Raji (cell line): Measurements from ENCODE around the gene SMG5.
A peak's percentile ranks its signal among the peaks of the same experiment; 100 is the strongest.

Experiments used
- POLR2A ChIP-seq: IDR thresholded peaks from 2 replicates; pipeline ENCODE4 v1.6.1; 2011; ENCODE audit warnings: low read depth, low read length, control low read depth; ENCODE audit not compliant: insufficient read depth

SMG5 gene

GRCh38 chr1:156285437-156285836, 2.8 kb upstream of the SMG5 start:
- no peak for TF ChIP-seq POLR2A

DNA sequence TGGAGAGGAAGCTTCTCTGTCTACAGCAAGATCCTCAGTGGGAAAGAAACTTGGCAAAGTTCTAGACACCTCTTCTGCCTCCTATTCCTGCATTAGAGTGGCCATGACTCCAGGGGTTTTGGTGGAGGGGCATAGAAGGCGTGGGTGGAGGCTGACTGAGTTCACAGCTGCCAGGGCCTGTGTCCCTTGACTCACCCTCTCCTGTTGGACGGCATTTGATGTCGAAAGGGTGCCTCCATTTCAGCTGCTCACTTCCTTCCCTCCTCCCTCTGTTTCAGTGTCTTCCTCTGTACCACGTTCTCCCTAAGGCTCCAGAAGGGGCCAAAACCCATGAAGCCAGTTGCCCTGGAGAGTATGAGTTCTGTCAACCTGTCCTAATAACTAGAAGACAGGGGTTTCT, 2.1 kb upstream of the SMG5 start:
- TF ChIP-seq POLR2A = no peak

DNA sequence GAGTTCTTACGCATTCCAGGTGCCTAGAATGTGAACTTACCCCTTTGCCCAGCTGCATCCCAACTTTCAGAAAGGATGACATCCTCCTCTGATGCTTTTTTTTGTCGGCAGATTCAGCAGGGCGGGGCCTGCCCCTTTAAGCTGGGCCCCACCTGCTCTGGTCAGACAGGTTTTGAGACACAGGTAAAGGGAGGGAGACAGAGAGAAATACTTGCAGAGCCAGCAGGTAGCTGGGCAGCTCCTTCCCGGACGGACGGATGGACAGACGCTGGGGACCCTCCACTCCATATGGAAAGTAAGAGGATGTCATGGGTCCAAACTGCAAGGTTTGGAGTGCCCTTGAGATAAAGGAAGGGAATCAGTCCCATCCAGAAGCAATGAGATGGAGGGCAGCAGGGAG, 1.5 kb upstream of the SMG5 start, which contains the start of gene TMEM79:
Gene TMEM79, plus strand, starts transcription at position 214 of the 400 bp plus-strand sequence. CDS start 902 bp downstream, outside the sequence.
- no peak for TF ChIP-seq POLR2A

- no peak for TF ChIP-seq POLR2A
Observed at GRCh38 chr1:156283521-156283920, 896 bp upstream of the SMG5 start.

DNA sequence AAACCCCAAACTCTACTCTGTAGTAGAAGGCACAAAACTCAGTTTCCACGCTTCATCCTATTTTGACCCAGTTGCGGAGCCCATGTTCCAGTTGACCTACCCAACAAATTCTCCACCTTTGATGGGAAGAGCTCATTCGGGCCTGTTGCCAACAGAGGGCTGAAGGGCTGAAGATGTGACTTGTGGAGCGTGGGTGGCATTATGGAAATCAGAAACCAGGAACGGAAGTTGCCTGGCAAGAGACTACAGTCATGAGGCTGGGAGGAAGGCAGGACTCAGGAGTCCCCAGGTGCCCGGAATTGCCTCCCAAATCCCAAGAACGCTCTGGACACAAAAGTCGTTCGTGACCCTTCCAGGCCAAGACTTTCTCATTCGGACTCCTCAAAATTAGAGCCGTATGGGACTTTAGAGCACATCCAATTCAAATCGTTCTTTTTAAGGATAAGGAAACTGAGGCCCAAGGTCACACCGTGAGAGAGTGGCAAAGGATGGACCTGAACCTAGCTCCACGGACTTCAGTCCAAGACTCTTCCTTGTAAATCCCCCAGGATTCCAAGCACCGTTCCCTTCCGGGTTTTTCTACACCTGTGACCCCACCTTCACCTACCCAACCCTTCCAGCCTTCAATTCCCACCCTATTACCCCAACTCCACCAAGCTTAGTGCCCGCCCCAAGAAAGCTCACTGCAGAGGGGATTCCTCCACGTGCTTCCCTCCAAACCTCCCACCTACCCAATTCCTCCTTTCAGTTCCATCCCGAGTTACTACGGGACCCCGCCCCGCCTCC, 739 bp downstream of the SMG5 start:
- TF ChIP-seq POLR2A = peak; percentile 59

GRCh38 chr1:156281281-156281680, 1.3 kb downstream of the SMG5 start:
- no peak for TF ChIP-seq POLR2A

GRCh38 chr1:156279837-156280236, 2.8 kb downstream of the SMG5 start:
- TF ChIP-seq POLR2A = no peak

GRCh38 chr1:156276966-156277381, 5.7 kb downstream of the SMG5 start:
- no peak for TF ChIP-seq POLR2A

GRCh38 chr1:156276532-156276931, 6.1 kb downstream of the SMG5 start:
- TF ChIP-seq POLR2A = no peak

DNA sequence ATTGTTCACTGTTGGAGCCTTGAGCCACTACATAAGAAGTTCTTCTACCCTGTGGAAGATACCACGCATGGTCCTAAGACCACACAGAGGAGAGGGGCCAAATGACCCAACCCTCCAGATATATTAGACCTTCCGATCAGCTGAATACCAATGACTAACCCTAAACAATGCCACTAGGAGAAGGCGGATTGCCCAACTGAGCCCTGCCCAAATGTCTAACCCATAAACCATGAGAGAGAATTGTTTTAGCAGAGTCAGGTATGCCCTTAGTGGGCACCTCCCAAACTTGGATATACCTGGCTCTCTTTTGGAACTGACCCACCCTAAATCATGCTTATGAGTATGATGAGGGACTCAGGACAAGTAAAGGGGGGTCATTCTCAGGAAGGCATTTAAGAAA, 12.3 kb downstream of the SMG5 start:
- TF ChIP-seq POLR2A = no peak

DNA sequence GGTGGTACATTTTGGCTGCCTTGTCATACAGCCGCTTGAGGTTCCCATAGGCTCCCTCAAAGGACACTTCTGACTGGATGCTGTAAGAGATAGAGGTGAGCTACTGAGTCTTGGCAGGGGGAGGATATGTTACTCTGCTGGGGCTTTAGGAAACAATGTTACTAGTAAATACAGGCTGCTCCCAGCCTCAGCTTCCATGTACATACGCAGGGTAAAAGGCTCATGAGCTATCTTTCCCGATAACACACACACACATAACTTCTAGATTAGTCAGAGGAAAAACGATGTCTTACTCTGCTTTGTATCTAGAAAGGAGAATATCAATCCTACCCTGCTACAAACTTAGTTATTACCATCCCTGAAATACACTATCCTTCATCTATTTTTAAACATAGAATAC, 14.3 kb downstream of the SMG5 start:
- TF ChIP-seq POLR2A = no peak

DNA sequence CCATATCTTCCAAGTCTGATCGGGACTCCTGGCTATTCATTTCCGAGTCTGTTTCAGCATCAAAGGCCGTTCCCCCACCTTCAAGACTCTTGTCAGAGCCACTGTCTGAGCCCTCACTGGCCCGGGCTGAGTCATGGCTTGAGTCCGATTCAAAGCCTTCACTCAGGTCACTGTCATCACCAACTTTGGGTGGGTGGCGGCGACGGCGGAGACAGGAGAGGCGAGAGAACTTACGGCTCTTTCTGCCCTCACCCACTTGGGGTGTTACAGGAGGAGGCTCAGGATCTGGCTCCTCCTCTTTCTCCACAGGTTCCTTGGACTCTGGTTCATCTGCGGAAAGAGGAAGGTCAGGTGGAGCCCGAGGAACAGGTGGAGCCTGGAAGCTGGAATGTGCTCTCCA, 16.6 kb downstream of the SMG5 start:
- TF ChIP-seq POLR2A = no peak

DNA sequence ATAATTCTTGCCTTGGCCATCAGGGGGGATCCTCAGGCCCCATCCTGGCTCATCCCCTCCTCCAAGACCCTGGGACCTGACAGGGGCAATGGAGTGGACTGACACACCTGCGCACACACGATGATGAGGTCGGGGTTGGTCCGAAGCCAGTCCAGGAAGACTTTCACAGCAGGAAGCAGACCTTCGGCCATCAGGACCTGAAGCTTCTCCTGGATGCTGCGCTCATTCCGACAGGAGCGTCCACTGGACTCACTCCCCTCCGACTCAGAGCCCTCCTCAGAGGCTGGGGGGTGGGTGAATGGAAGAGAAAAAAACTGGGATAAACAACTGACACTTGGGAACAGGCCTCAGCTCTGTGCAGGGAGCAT, 19.4 kb downstream of the SMG5 start:
- no peak for TF ChIP-seq POLR2A

- no peak for TF ChIP-seq POLR2A
Observed at GRCh38 chr1:156262461-156263287, 20.0 kb downstream of the SMG5 start.

DNA sequence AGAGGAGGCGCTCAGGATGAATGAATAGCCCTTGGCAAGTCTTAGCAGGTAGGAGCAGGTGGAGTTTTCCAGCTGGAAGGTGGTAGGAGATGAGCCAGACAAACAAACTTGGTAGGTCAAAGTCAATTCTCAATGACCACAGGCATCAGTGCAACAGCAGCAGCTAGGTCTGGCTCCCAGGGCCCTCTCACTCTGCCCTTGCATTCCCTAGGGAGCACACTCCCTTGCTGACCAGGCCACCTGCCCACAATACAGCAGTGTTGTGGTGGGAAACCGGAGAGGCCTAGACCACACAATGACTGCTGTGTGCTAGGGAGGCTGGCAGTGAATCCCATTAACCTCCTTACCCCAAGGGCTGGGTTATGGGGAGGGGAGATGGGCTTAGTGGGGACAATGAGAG, 21.7 kb downstream of the SMG5 start:
- TF ChIP-seq POLR2A = no peak

DNA sequence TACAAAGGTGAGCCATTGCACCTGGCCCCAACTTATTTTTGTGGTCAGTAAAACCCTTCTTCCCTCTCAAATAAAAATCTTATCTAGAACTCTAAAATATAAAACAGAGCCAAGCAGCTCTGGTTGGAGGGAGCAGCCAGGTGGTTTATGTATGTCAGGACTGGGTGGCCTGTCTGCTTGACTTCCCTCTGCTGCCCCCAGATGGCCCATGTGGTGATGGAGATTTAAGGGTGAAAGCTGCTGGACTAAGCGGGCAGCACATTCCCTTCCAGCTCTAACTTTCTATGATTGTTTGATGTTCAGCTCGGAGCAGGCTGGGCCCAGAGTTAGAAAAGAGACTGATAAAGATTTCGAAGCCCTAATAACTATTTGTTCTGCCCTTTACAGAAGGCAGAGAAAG, 22.8 kb downstream of the SMG5 start:
- TF ChIP-seq POLR2A = no peak
